Measurements from ENCODE around the gene AJAP1.

GRCh38 chr1:4772294-4773010 is 118.0 kb downstream of the AJAP1 start:
- TF ChIP-seq, protein P1, sequence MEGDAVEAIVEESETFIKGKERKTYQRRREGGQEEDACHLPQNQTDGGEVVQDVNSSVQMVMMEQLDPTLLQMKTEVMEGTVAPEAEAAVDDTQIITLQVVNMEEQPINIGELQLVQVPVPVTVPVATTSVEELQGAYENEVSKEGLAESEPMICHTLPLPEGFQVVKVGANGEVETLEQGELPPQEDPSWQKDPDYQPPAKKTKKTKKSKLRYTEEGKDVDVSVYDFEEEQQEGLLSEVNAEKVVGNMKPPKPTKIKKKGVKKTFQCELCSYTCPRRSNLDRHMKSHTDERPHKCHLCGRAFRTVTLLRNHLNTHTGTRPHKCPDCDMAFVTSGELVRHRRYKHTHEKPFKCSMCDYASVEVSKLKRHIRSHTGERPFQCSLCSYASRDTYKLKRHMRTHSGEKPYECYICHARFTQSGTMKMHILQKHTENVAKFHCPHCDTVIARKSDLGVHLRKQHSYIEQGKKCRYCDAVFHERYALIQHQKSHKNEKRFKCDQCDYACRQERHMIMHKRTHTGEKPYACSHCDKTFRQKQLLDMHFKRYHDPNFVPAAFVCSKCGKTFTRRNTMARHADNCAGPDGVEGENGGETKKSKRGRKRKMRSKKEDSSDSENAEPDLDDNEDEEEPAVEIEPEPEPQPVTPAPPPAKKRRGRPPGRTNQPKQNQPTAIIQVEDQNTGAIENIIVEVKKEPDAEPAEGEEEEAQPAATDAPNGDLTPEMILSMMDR (IDR thresholded peaks at IDR 0.05), result no peak
- no peak for TF ChIP-seq EP300 (IDR thresholded peaks at IDR 0.05)

All from ovary (tissue), 3 donors.